GM18508 (cell line): ENCODE data around the gene TRMT44.

Source experiments
- ATAC-seq: cut with Tn5 transposase; IDR thresholded peaks from one replicate; pipeline ENCODE4 v1.9.1; 2021; ENCODE audit warnings: moderate number of reproducible peaks; ENCODE audit not compliant: insufficient read depth, unreplicated experiment

Gene TRMT44, protein sequence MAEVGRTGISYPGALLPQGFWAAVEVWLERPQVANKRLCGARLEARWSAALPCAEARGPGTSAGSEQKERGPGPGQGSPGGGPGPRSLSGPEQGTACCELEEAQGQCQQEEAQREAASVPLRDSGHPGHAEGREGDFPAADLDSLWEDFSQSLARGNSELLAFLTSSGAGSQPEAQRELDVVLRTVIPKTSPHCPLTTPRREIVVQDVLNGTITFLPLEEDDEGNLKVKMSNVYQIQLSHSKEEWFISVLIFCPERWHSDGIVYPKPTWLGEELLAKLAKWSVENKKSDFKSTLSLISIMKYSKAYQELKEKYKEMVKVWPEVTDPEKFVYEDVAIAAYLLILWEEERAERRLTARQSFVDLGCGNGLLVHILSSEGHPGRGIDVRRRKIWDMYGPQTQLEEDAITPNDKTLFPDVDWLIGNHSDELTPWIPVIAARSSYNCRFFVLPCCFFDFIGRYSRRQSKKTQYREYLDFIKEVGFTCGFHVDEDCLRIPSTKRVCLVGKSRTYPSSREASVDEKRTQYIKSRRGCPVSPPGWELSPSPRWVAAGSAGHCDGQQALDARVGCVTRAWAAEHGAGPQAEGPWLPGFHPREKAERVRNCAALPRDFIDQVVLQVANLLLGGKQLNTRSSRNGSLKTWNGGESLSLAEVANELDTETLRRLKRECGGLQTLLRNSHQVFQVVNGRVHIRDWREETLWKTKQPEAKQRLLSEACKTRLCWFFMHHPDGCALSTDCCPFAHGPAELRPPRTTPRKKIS

DNA sequence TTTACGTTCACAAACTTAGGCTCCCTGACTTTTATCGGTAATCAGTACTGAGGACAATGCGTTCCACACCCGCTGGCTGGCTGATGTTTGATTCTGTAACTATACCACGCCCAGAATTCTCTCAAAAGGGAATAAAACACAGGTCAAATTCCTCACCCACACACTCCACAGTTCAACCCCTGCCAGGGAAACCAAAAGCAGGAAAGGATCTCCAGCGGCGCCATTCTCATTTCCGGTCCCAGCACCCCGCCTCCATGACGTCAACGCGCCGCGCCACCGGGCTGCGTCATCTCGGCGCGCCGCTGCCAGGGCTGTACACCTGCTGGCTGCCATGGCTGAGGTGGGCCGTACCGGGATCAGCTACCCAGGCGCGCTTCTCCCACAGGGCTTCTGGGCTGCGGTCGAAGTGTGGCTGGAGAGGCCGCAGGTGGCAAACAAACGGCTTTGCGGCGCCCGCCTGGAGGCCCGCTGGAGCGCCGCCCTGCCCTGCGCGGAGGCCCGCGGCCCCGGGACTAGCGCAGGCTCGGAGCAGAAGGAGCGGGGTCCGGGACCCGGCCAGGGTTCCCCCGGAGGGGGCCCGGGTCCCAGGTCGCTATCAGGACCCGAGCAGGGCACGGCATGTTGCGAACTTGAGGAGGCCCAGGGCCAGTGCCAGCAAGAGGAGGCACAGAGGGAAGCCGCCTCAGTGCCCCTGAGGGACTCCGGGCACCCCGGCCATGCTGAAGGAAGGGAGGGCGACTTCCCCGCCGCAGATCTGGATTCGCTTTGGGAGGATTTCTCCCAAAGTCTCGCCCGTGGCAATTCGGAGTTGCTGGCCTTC, at the start of gene TRMT44, which contains the start of gene ACOX3:
Gene TRMT44, plus strand, starts transcription at position 286 of the 820 bp plus-strand sequence. Its CDS starts 46 bp downstream, at position 332.
Gene ACOX3, minus strand, starts transcription at position 232 of the 820 bp plus-strand sequence. CDS start 24,202 bp downstream, outside the sequence.
- peak; percentile 47 for ATAC-seq

DNA sequence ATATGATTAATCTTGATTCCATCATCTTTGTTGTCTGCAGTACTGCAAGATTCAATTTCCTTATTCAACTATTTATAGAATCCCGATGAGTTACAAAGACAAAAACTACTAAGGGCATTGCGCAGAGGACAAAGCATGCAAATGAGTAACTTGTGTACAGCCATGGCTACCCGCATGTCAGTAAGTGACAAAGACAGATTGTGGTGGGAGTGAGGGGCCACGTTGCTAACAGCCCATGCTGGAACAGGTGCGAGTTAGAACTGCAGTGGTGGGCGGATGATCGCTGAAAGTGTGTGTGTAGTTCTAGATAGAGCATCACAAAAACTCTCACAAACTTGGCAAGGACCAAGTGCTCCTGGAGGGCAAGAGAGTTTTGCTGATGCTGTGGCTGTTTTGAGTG, 49.5 kb upstream of the TRMT44 start:
- no peak for ATAC-seq

DNA sequence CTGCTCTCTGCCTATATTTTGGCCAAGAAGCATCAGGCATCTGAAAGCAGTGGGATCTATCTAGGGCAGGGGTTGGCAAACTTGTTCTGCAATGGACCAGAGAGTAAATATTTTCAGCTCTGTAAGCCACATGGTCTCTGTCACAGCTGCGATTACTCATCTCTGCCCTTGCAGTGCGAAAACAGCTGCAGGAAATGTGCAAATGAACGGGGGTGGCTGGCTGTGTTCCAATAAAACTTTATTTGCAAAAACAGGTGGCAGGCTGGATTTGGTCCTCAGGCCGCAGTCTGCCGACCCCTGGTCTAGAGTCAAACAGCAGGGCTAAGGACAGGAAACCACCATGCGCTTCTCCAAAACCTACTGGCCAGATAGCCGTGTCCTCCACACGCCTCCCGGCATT, 48.6 kb upstream of the TRMT44 start:
- no peak for ATAC-seq

DNA sequence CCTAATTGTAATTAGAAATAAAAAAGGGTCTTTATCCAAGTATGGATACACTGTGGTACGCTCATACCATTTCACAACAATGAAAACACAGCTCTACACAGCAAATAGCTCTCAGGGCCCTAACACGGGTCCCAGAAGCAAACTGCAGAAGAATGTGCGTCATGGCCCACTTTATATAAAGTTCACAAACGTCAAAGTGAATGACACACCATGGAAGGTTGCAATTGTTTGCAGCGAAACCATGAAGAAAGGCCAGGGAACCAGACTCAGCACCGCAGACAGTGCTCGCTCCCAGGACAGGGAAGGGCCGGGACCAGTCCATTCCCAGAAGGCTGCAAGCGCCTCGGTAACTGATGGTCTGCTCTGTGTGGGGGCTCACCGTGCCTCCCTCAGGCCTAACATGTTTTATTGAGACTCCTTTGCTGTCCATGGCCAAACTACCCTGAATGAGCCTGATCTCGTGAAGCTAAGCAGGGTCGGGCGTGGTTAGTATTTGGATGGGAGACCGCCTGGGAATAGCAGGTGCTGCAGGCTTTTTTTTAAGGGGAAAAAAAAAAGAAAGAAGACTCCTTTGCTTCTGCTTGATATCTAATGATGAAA, 47.9 kb upstream of the TRMT44 start:
- no peak for ATAC-seq

DNA sequence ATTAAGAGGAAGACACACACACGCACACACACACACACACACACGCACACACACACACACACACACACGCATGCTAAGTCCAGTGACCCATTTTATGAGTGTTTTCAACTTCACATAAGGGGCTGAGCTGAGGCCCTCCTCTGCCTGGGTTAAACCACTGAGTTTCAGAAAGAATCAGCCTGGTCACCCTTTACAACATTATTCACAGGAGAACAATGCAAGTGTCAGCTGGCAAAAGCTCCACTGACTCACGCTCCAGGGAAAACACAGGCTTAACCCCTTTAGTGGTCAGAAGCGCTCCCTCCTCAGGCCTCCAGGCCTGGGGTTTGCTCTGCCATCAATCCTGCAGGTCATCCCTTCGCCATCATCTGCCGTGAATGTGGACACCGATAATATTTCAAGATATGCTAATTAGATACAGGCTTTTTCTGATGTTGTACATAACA, 47.0 kb upstream of the TRMT44 start:
- no peak for ATAC-seq

DNA sequence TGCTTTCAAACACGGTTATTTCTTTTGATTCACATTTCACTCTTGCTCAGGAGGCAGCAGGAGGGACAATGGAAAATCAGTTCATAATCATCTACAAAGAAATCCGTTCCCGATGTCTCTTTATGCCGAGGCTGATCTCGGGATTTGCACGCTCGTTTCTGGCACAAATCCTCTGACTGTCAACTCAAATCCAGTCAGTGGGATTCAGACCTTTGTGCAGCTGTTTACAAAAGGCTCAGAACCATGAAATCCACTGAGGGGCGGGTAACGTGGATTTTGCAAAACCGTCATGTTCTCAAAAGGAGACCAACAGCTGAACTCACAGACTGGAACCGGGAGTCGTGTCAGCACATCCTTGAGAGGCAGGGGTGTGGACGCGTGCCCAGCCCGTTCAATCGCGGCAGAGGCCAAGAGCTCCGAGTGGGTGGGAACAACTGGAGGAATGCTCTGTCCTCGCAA, 46.5 kb upstream of the TRMT44 start:
- no peak for ATAC-seq

DNA sequence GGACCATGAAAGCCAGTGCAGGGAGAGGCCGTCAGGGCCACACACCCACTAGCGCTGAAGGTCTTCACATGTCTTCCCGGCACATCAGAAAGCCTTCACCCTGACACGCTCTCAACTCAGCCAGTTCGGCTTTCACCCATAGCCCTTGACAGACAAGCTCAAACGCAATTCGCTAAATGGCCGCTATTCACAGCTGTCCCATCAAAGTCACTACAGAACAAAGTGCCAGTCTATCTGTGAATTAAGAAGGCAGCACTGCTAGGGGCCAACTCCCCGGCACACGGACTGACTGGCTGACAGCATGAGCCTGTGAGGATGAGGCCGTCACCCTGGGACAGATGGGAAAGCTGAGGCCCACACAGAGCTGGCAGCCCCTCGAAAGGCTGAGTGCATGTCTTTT, 45.8 kb upstream of the TRMT44 start:
- no peak for ATAC-seq

DNA sequence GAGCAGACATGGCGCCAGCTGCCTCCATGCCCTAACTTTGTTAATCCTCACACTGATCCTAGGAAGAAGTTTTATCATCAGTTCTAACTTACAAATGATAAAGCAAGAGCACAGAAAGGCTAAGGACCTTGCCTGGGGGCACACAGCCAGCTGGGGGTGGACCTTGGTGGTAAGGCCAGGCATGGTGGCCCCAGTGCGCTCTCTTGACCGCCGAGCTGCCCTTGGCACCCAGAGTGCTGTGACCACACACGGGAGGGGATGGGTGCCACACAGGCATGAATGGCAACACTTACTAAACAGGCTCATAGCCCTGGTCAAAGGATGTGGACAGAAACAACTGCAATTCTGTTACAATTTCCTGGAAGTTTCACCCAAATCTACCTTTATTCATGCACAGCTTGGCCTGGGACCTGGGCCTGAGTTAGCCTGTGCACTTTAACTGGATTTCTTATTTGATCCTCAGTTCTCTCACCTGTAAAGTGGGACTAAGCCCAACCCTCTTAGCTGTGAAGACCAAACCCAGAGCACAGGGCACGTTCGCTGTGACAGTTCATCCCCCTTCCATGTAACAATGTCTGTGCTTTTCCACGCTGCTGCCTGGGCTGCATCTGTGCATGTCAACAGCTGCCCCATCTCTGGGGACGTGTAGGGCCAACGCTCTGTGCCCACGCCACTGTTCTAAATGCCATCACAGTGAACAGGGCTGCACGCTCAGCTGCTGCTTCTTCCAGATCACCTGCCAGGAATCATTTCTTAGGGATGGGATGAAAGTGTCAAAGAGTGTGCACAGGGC, 44.9 kb upstream of the TRMT44 start:
- no peak for ATAC-seq

DNA sequence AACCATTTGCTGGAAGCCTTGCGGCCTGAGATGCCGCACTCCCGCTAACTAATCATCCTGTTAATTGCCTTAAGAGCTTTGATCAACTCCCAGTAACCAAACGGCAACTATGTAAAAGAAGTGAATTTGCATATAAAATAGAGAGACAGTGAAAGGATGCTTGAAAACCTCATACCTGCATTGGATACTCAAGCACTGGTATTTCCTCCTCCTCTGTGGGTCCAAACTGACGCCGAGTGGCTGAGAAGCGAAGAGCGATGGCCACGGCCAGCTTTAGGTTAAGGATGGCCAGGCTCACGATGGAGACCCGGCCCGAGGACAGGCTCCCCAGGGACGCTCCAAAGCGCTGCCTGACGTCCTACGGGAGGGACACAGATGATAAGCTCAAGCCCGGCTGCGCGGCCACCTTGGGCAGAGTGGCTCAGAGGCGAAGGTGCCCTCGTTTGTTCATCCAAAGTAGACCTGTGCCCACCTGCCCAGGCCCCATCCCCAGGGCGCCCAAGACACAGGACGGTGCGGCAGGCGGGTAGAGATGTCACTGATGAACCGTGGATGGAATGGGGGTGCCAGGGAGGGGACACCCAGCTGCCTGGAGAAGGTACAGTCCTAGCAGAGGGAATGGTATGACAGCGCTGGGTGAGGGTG, 43.7 kb upstream of the TRMT44 start:
- ATAC-seq: no peak

DNA sequence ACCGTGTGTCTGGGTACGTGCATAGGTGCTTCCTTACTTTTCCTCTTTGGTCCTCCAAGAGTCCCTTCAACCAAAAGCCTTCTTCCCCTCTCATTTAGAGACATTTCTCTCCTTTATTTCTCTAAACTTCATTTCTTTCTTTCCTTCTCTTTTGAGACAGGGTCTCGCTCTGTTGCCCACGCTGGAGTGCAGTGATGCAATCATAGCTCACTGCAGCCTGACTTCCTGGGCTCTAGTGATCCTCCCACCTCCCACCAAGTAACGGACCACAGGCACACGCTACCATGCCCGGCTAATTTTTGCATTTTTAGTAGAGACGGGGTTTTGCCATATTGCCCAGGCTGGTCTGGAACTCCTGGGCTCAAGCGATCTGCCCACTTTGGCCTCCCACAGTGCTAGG, 42.2 kb upstream of the TRMT44 start:
- ATAC-seq: no peak

DNA sequence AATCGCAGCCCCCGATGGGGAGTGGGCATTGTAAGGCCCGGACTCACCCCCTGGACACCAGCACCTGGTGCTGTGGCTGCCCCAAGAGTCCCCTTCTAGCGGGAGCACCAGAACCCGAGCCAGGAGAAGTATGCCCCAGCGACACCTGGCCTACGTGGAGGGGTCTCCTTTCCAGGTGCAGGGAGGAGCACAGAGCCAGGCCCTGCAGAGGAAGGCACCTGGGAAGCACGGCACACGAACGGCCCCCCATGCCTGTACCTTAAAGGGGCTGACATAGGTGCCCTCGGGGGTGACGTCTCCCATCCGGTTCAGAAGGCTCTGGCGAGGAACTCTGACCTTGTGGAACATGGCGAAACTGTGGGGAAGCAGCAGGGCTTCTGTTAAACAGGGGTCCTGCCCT, 41.3 kb upstream of the TRMT44 start:
- ATAC-seq: no peak

DNA sequence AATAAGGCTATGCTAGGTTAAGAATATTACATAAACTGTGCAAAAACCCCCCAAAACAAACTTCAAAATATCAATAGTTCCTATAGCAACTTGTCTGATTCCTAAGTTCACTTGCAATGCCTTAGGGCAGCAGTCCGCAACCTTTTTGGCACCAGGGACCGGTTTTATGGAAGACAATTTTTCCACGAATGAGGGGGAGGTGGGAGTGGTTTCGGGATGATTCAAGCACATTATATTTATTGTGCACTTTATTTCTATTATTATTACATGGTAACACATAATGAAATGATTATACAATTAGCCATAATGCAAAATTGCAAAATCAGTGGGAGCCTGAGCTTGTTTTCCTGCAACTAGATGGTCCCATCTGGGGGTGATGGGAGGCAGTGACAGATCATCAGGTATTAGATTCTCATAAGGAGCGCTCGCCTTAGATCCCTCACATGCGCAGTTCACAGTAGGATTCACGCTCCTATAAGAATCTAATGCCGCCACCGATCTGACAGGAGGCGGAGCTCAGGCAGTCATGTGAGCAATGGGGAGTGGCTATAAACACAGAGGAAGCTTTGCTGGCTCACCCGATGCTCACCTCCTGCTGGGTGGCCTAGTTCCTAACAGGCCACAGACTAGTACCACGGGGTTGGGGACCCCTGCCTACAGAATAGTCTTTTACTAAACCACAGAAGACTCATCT, 39.8 kb upstream of the TRMT44 start:
- no peak for ATAC-seq

DNA sequence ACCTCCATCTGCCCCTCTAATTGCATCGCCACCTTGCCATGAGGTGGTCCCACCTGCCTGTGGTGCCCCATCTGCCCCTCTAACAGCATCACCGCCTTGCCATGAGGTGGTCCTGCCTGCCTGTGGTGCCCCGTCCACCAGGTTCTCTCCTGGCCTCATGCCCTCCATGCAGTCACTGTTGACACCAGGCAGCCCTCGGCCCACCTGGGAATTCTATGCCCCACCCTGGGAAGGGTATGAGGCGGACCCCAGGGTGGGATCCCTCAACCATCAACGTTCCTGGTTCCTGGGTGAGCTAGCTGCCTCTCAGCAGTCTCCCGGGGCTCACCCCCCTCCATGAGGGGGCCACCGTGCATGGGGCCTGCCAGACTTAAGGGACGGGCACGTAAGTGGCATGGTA, 38.9 kb upstream of the TRMT44 start:
- ATAC-seq: no peak

DNA sequence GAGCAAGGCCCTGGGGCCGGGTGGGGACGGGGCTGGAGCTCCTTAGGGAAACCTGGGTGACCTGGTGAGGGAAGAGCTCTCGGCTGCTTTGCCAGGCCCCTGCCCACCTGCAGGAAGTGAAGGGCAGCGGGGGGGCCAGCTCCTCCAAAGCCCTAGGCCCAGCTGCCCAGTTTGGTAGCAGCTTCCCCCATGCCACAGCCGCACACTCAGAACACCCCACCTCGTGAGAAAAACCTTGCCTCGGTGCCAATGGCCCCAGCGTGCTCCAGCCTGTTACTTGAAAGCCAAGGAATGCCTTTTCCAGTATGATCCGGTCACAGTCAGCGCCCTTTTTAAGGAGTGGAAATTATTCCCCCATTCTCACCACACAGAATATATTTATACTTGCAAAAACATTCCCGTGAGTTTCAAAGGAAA, 38.4 kb upstream of the TRMT44 start:
- no peak for ATAC-seq

DNA sequence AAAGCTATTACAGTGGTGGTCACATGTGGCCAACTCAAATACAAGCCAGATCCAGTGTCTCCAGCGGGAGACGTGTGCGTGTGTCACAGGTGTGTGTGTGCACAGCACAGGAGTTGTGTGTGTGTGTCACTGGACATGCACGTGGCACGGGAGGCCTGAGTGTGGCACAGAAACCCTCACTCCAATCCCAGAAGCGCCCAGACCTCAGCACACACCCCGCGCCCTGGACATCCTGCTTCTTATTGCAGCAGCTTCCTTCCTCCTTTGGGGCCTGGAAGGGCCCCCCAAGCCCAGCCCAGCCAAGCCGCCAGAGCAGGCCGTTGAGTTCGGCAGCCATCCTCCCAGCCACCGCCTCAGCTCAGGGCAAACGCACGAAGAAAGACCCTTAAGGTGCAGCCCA, 37.9 kb upstream of the TRMT44 start:
- ATAC-seq: no peak

DNA sequence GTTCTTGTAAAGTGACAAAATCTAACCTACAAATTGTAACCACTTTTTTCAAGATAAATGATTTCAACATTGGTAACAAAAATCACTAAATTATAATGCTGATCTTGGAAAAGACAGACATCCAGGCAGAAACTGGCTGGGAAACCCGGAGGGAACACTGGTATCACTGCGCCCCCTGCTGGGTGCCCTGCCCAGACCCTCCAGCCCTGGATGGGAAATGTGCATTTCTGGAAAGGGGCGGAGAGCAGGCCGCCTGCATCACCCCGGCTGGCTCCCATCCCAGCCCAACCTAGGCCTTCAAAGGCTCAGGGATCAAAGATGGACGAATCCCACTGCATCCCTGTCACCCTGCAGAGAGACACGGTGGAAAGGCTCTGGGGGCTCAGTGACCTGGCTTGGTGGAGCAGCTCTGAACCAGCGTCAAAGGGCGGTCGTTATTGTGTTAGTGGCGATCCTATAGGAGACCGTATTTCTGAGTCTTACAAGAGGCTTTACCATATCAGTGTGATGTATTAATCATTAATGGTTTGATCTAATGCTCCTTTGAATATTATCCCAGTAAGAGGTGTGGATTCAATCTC, 37.3 kb upstream of the TRMT44 start:
- ATAC-seq: no peak

DNA sequence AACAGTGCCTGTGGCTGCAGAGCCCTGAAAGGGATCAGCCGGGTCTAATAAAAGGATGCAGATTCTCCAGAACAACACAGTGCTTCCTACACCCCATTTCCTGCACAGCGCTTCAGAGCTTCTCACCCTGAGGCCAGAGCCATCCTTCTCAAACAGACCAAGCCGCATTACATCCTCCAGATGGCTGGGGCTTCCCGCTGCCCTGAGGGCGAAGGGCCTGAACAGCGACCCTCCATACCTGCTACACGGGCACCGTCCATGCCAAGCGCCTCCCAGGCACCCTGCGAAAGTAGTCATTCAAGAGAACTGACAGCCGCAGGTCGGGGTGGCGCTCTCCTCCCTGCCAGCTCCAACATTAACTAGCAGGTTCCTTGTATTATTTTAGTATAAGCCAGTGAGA, 36.6 kb upstream of the TRMT44 start:
- no peak for ATAC-seq
